Liver (tissue), 9 donors: ENCODE data around the gene PYGB. TPM values are rescaled to one million over a fixed set of nuclear protein-coding genes. Genes with fewer than 3 reads are reported as not detected.

Experiments
- DNase-seq: peaks from one replicate; pipeline ENCODE4 v3.0.0-alpha.2; 2017; ENCODE audit warnings: low spot score
- H3K27ac ChIP-seq, 2 donors: one replicate each; pipeline ENCODE4 v1.7.0; 2013; ENCODE audit warnings: inconsistent platforms in 2 of 2, low read length in 2 of 2, control low read depth in 1 of 2, low read depth in 1 of 2, mild to moderate bottlenecking in 1 of 2
- H3K27me3 ChIP-seq, 4 donors: one replicate each; pipeline versions ENCODE4 v1.6.1 to v1.7.0; 2013; ENCODE audit warnings: low read length in 3 of 4, inconsistent platforms in 1 of 4, mild to moderate bottlenecking in 1 of 4, moderate library complexity in 1 of 4; ENCODE audit not compliant: control insufficient read depth in 4 of 4, insufficient read depth in 4 of 4
- H3K36me3 ChIP-seq, 4 donors: one replicate each; pipeline versions ENCODE4 v1.6.1 to v1.7.0; 2013; ENCODE audit warnings: low read length in 3 of 4, mild to moderate bottlenecking in 3 of 4, low read depth in 1 of 4, moderate library complexity in 1 of 4; ENCODE audit not compliant: control insufficient read depth in 4 of 4, insufficient read depth in 3 of 4
- H3K4me1 ChIP-seq, 4 donors: one replicate each; pipeline versions ENCODE4 v1.6.1 to v1.7.0; 2013; ENCODE audit warnings: low read length in 3 of 4, mild to moderate bottlenecking in 3 of 4, moderate library complexity in 1 of 4; ENCODE audit not compliant: control insufficient read depth in 4 of 4, insufficient read depth in 4 of 4
- H3K4me3 ChIP-seq, 3 donors: one replicate each; pipeline versions ENCODE4 v1.6.1 to v1.7.0; 2013; ENCODE audit warnings: low read length in 3 of 3, control low read depth in 1 of 3, low read depth in 1 of 3, mild to moderate bottlenecking in 1 of 3
- H3K9ac ChIP-seq, 2 donors: one replicate each; pipeline ENCODE4 v1.7.0; 2013; ENCODE audit warnings: low read length in 2 of 2, mild to moderate bottlenecking in 2 of 2, moderate library complexity in 2 of 2, control low read depth in 1 of 2, low read depth in 1 of 2
- H3K9me3 ChIP-seq, 4 donors: one replicate each; pipeline versions ENCODE4 v1.6.1 to v1.7.0; 2013; ENCODE audit warnings: low read length in 3 of 4; ENCODE audit not compliant: control insufficient read depth in 4 of 4
- EGR1 ChIP-seq, 2 donors: IDR thresholded peaks; 2 replicates each; pipeline ENCODE4 v1.6.1; 2016 to 2018; ENCODE audit warnings: antibody characterized with exemption in 2 of 2, low read depth in 2 of 2
- FOXA1 ChIP-seq: IDR thresholded peaks from 2 replicates; pipeline ENCODE4 v1.6.1; 2016; ENCODE audit warnings: antibody characterized with exemption
- FOXA2 ChIP-seq: IDR thresholded peaks from 2 replicates; pipeline ENCODE4 v1.6.1; 2016; ENCODE audit warnings: antibody characterized with exemption
- GABPA ChIP-seq, 2 donors: IDR thresholded peaks in 1 of 2; conservative IDR thresholded peaks in 1 of 2; 2 replicates each; pipeline ENCODE4 v1.6.1; 2016; ENCODE audit warnings: antibody characterized with exemption in 2 of 2, mild to moderate bottlenecking in 1 of 2, moderate library complexity in 1 of 2
- HNF4A ChIP-seq, 2 donors: conservative IDR thresholded peaks; 2 replicates each; pipeline ENCODE4 v1.6.1; 2016; ENCODE audit warnings: antibody characterized with exemption in 2 of 2, mild to moderate bottlenecking in 2 of 2
- HNF4G ChIP-seq: IDR thresholded peaks from 2 replicates; pipeline ENCODE4 v1.6.1; 2016; ENCODE audit warnings: antibody characterized with exemption
- NR2F2 ChIP-seq: IDR thresholded peaks from 2 replicates; pipeline ENCODE4 v1.6.1; 2016; ENCODE audit warnings: antibody characterized with exemption
- RAD21 ChIP-seq, 2 donors: IDR thresholded peaks; 2 replicates each; pipeline ENCODE4 v1.6.1; 2016; ENCODE audit warnings: antibody characterized with exemption in 2 of 2, mild to moderate bottlenecking in 2 of 2
- RXRA ChIP-seq, 2 donors: IDR thresholded peaks; 2 replicates each; pipeline ENCODE4 v1.6.1; 2017 to 2018; ENCODE audit warnings: antibody characterized with exemption in 2 of 2, mild to moderate bottlenecking in 1 of 2
- SP1 ChIP-seq: IDR thresholded peaks from 2 replicates; pipeline ENCODE4 v1.6.1; 2018; ENCODE audit warnings: antibody characterized with exemption, mild to moderate bottlenecking
- TAF1 ChIP-seq: conservative IDR thresholded peaks from 2 replicates; pipeline ENCODE4 v1.6.1; 2016; ENCODE audit warnings: antibody characterized with exemption, mild to moderate bottlenecking
- YY1 ChIP-seq: IDR thresholded peaks from 2 replicates; pipeline ENCODE4 v1.6.1; 2016; ENCODE audit warnings: antibody characterized with exemption, mild to moderate bottlenecking
- WGBS: extraction: QIAGEN DNeasy Blood & Tissue Kit; methylation state at CpG from one replicate; pipeline ENCODE4 v1.1.7; 2013; 5-methylcytosine and 5-hydroxymethylcytosine counted together
- polyA plus RNA-seq, 2 donors: library from polyadenylated mRNA; stranded (reverse) in 1 of 2; unstranded in 1 of 2; fragments of 200-250 nt in 1 of 2; fragments of >200 nt in 1 of 2; fragmentation: Nextera tagmentation in 1 of 2; extraction: Ambion mirVana in 1 of 2; gene quantifications; one replicate each; pipeline versions ENCODE4 v1.2.1 to v1.2.3, GENCODE V29; 2013 to 2015
- total RNA-seq, 2 donors: library from RNA; depleted of rRNA; stranded (reverse); fragments of >200 nt; gene quantifications; one replicate each; pipeline ENCODE4 v1.2.3, GENCODE V29; 2014
- TF ChIP-seq, protein P1 (sequence below): fragments of 150-350 bp; IDR thresholded peaks from 2 replicates; pipeline ENCODE4 v1.5.1; 2017; ENCODE audit warnings: improper control_type of control experiment, low read depth, low read length; ENCODE audit not compliant: missing input control
- TF ChIP-seq, protein P2 (sequence below): IDR thresholded peaks from 2 replicates; pipeline ENCODE4 v1.6.1; 2016; ENCODE audit warnings: antibody characterized with exemption, mild to moderate bottlenecking
- TF ChIP-seq, protein P3 (sequence below): IDR thresholded peaks from 2 replicates; pipeline ENCODE4 v1.6.1; 2016; ENCODE audit warnings: antibody characterized with exemption
- TF ChIP-seq, protein P4 (sequence below): IDR thresholded peaks from 2 replicates; pipeline ENCODE4 v1.6.1; 2016; ENCODE audit warnings: antibody characterized with exemption
- TF ChIP-seq, protein P5 (sequence below): IDR thresholded peaks from 2 replicates; pipeline ENCODE4 v1.6.1; 2016; ENCODE audit warnings: antibody characterized with exemption
- donor health status: healthy.
- donor health status: healthy.
- donor health status: healthy.
- donor health status: healthy.
- donor health status: healthy.

Gene PYGB
- total and polyA plus RNA-seq, 4 donors = 3.6 to 11.7 (median 9.8) TPM

DNA sequence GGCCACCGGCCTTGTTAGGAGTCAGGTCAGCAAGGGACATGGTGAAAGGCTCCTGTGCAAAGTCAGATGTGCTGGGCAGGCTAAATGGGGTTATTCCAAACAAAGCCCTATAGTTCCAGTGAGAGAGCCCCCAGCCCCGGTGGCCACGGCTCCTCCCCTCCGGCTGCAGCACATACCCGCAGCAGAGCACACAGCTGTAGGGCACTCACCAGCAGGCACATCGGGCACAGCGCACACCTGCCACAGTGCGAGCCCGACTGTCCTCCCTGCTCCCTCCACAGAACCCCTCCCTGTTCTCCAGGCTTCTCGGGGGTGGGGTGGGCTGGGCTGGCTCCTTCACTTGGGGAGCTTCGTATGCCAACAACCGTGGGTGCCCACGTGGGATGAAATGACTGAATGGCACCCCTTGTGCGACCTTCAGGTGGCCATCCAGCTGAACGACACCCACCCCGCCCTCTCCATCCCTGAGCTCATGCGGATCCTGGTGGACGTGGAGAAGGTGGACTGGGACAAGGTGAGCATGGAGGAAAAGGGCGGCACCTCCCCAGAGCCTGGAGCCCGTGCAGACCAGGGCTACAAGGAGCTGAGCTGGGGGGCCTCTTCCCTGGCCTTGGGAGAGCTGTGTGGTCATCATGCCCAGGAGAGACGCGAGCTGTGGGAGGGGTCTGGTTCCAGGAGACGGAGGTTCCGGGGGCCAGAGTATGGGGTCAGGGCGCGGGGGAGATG lies 30.9 kb downstream of the PYGB start:
- 97% methylated on average over 26 of the region's 26 CpGs for WGBS
- Histone ChIP-seq H3K9ac (no peak overlapping the region), H3K4me3 (no peak overlapping the region), H3K27me3 (no peaks in the 10 kb centered on the region), H3K27ac (no peak overlapping the region), H3K9me3 (no peaks in the 10 kb centered on the region), H3K4me1 (peaks cover 0 to 7% (median 3%) of the 10 kb centered on the region in 4 donors), H3K36me3 (peaks cover 0 to 19% (median 0%) of the 10 kb centered on the region in 4 donors)
- TF ChIP-seq HNF4G = no peak
- TF ChIP-seq FOXA2 = no peak
- no peak for TF ChIP-seq EGR1 (IDR thresholded peaks at IDR 0.05; ENCODE audit: low read depth in 2 of 2)
- TF ChIP-seq, protein P1, sequence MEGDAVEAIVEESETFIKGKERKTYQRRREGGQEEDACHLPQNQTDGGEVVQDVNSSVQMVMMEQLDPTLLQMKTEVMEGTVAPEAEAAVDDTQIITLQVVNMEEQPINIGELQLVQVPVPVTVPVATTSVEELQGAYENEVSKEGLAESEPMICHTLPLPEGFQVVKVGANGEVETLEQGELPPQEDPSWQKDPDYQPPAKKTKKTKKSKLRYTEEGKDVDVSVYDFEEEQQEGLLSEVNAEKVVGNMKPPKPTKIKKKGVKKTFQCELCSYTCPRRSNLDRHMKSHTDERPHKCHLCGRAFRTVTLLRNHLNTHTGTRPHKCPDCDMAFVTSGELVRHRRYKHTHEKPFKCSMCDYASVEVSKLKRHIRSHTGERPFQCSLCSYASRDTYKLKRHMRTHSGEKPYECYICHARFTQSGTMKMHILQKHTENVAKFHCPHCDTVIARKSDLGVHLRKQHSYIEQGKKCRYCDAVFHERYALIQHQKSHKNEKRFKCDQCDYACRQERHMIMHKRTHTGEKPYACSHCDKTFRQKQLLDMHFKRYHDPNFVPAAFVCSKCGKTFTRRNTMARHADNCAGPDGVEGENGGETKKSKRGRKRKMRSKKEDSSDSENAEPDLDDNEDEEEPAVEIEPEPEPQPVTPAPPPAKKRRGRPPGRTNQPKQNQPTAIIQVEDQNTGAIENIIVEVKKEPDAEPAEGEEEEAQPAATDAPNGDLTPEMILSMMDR = no peak
- TF ChIP-seq, protein P2, sequence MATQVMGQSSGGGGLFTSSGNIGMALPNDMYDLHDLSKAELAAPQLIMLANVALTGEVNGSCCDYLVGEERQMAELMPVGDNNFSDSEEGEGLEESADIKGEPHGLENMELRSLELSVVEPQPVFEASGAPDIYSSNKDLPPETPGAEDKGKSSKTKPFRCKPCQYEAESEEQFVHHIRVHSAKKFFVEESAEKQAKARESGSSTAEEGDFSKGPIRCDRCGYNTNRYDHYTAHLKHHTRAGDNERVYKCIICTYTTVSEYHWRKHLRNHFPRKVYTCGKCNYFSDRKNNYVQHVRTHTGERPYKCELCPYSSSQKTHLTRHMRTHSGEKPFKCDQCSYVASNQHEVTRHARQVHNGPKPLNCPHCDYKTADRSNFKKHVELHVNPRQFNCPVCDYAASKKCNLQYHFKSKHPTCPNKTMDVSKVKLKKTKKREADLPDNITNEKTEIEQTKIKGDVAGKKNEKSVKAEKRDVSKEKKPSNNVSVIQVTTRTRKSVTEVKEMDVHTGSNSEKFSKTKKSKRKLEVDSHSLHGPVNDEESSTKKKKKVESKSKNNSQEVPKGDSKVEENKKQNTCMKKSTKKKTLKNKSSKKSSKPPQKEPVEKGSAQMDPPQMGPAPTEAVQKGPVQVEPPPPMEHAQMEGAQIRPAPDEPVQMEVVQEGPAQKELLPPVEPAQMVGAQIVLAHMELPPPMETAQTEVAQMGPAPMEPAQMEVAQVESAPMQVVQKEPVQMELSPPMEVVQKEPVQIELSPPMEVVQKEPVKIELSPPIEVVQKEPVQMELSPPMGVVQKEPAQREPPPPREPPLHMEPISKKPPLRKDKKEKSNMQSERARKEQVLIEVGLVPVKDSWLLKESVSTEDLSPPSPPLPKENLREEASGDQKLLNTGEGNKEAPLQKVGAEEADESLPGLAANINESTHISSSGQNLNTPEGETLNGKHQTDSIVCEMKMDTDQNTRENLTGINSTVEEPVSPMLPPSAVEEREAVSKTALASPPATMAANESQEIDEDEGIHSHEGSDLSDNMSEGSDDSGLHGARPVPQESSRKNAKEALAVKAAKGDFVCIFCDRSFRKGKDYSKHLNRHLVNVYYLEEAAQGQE = no peak
- no peak for TF ChIP-seq GABPA (IDR thresholded peaks at IDR 0.05 in 1 of 2, conservative IDR thresholded peaks at IDR 0.05 in 1 of 2)
- TF ChIP-seq, protein P3, sequence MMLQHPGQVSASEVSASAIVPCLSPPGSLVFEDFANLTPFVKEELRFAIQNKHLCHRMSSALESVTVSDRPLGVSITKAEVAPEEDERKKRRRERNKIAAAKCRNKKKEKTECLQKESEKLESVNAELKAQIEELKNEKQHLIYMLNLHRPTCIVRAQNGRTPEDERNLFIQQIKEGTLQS = no peak
- no peak for TF ChIP-seq SP1
- no peak for TF ChIP-seq HNF4A (conservative IDR thresholded peaks at IDR 0.05)
- TF ChIP-seq, protein P4, sequence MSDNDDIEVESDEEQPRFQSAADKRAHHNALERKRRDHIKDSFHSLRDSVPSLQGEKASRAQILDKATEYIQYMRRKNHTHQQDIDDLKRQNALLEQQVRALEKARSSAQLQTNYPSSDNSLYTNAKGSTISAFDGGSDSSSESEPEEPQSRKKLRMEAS = no peak
- no peak for TF ChIP-seq NR2F2
- TF ChIP-seq, protein P5, sequence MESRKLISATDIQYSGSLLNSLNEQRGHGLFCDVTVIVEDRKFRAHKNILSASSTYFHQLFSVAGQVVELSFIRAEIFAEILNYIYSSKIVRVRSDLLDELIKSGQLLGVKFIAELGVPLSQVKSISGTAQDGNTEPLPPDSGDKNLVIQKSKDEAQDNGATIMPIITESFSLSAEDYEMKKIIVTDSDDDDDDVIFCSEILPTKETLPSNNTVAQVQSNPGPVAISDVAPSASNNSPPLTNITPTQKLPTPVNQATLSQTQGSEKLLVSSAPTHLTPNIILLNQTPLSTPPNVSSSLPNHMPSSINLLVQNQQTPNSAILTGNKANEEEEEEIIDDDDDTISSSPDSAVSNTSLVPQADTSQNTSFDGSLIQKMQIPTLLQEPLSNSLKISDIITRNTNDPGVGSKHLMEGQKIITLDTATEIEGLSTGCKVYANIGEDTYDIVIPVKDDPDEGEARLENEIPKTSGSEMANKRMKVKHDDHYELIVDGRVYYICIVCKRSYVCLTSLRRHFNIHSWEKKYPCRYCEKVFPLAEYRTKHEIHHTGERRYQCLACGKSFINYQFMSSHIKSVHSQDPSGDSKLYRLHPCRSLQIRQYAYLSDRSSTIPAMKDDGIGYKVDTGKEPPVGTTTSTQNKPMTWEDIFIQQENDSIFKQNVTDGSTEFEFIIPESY = no peak
- TF ChIP-seq TAF1 = no peak
- no peak for TF ChIP-seq RAD21 (IDR thresholded peaks at IDR 0.05)
- no peak for TF ChIP-seq FOXA1
- TF ChIP-seq RXRA (IDR thresholded peaks at IDR 0.05) = no peak
- TF ChIP-seq YY1 = no peak
- no peak for DNase-seq
